Chondrocyte (in vitro differentiated cells): ENCODE data around the gene DOK4. TPM values are rescaled to one million over a fixed set of nuclear protein-coding genes. Genes with fewer than 3 reads are reported as not detected.
"Not testable (repeated sequence)": the region's sequence is repeated elsewhere in the genome, so short reads cannot be mapped to it uniquely, and the experiment has no call there.

Experiments used
- DNase-seq: peaks from one replicate; pipeline ENCODE4 v3.0.0; 2021; ENCODE audit warnings: mixed read lengths, low spot score
- H3K27ac Mint-ChIP-seq: one replicate; pipeline ENCODE4 v1.8.0; 2021; ENCODE audit warnings: mild to moderate bottlenecking, moderate library complexity, mixed read lengths; ENCODE audit not compliant: unreplicated experiment
- H3K27me3 Mint-ChIP-seq: 2 replicates; pipeline ENCODE4 v1.8.0; 2021; ENCODE audit warnings: low read depth, mixed read lengths
- H3K36me3 Mint-ChIP-seq: 2 replicates; pipeline ENCODE4 v1.8.0; 2021; ENCODE audit warnings: low read depth, mixed read lengths
- H3K4me1 Mint-ChIP-seq: 2 replicates; pipeline ENCODE4 v1.8.0; 2021; ENCODE audit warnings: low read depth, mild to moderate bottlenecking, mixed read lengths
- H3K4me3 Mint-ChIP-seq: one replicate; pipeline ENCODE4 v1.8.0; 2021; ENCODE audit warnings: mild to moderate bottlenecking, moderate library complexity, mixed read lengths; ENCODE audit not compliant: unreplicated experiment
- H3K9me3 Mint-ChIP-seq: 2 replicates; pipeline ENCODE4 v1.8.0; 2021; ENCODE audit warnings: low read depth, mixed read lengths
- total RNA-seq: library from RNA; stranded (reverse); gene quantifications from 3 replicates; pipeline ENCODE4 v1.2.1, GENCODE V29; 2021
- TF ChIP-seq, protein P1 (sequence below): fragments of 200-600 bp; sonication (generic); IDR thresholded peaks from 2 replicates; pipeline ENCODE4 v1.5.0; 2021; ENCODE audit warnings: antibody characterized with exemption, mild to moderate bottlenecking, moderate library complexity

DOK4 gene
- total RNA-seq, 1 donor from 2014 or later, result 26.4 TPM

DNA sequence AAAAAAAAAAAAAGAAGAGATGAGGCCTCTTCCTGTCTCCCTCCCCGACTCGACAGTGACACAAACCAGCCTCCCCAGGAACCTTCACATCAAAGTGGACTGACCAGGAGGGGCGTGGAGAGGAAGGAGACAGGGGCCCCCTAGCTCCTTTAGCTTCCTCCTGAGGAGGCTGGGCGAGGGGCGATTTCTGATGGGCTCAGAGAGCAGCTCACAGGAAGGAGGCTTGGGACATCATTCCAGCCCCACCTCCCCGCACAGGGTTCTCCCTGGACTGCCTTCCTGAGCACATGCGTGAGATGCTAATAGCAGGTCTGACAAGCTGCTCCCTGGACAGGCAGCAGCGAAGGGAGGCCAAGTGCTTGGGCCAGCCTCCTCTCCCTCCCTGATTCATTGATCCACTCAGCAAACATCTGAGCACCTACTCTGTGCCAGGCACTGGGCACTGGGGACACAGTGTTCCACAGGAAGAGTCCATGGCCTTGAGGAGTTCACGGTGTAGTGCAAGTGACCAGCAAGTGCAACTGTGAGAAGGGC lies 14.4 kb upstream of the DOK4 start:
- no peak overlapping the region for H3K4me3 Mint-ChIP-seq
- TF ChIP-seq, protein P1, sequence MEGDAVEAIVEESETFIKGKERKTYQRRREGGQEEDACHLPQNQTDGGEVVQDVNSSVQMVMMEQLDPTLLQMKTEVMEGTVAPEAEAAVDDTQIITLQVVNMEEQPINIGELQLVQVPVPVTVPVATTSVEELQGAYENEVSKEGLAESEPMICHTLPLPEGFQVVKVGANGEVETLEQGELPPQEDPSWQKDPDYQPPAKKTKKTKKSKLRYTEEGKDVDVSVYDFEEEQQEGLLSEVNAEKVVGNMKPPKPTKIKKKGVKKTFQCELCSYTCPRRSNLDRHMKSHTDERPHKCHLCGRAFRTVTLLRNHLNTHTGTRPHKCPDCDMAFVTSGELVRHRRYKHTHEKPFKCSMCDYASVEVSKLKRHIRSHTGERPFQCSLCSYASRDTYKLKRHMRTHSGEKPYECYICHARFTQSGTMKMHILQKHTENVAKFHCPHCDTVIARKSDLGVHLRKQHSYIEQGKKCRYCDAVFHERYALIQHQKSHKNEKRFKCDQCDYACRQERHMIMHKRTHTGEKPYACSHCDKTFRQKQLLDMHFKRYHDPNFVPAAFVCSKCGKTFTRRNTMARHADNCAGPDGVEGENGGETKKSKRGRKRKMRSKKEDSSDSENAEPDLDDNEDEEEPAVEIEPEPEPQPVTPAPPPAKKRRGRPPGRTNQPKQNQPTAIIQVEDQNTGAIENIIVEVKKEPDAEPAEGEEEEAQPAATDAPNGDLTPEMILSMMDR, result no peak
- no peak overlapping the region for H3K27ac Mint-ChIP-seq
- no peaks in the 10 kb centered on the region for H3K36me3 Mint-ChIP-seq
- no peaks in the 10 kb centered on the region for H3K4me1 Mint-ChIP-seq
- H3K27me3 Mint-ChIP-seq, result peaks cover 2% of the 10 kb centered on the region
- no peak for DNase-seq
- H3K9me3 Mint-ChIP-seq, result no peaks in the 10 kb centered on the region

DNA sequence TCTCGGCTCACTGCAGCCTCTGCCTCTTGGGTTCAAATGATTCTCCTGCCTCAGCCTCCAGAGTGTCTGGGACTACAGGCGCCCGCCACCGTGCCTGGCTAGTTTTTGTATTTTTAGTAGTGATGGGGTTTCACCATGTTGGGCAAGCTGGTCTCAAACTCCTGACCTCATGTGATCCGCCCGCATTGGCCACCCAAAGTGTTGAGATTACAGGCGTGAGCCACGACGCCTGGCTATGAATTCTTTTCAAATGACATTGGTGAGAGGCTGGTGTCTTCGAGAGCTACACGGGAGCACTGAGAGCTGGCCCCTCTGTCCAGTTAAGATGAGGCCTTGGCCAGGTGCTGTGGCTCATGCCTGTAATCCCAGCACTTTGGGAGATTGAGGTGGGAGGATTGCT lies 13.6 kb upstream of the DOK4 start:
- not testable (repeated sequence) for DNase-seq, H3K4me1 Mint-ChIP-seq, H3K9me3 Mint-ChIP-seq, H3K4me3 Mint-ChIP-seq, H3K27ac Mint-ChIP-seq, H3K36me3 Mint-ChIP-seq, H3K27me3 Mint-ChIP-seq

DNA sequence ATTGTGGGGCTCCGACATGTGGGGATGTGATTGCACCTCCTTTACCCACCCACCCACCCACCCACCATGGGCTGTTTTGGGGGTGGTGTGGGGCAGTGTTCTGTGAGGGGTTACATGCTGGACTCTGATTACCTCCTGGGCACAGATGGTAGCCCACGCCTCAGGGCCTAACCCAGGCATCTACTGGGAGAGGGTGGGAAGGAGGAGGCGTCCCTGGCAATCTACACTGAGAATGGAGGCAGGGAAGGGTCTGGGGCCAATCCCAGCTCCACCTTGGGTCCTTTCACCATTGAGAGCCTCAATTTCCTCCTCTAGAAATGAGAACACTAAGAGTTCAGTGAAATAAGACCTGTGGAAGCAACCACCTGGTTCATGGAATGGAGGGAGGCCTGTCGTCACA lies 11.7 kb upstream of the DOK4 start:
- TF ChIP-seq, protein P1, result no peak
- H3K4me3 Mint-ChIP-seq, result no peak overlapping the region
- H3K27me3 Mint-ChIP-seq, result peaks cover 5% of the 10 kb centered on the region
- no peaks in the 10 kb centered on the region for H3K36me3 Mint-ChIP-seq
- no peak overlapping the region for H3K27ac Mint-ChIP-seq
- no peaks in the 10 kb centered on the region for H3K9me3 Mint-ChIP-seq
- no peaks in the 10 kb centered on the region for H3K4me1 Mint-ChIP-seq
- DNase-seq, result peak; percentile 24

DNA sequence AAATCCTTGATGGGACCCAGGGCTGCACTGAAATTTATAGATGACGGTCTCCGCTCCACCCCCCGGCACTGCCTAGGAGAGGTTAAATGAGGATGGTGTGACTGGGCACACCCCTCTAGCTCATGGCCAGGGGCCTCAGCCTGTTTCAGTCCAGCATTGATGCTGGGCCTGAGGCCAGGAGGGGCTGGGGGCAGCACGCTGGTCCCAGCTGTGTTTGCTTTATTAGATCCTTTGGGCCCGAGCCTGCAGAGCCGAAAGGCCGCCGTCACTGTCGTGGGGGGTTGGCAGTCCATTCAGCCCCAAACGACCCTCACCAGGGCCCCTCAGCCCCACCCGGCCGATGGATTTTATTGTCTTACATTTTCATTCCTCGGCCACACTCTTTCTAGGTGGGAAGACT lies 10.8 kb upstream of the DOK4 start:
- H3K9me3 Mint-ChIP-seq, result no peaks in the 10 kb centered on the region
- no peak overlapping the region for H3K4me3 Mint-ChIP-seq
- H3K27ac Mint-ChIP-seq, result no peak overlapping the region
- no peaks in the 10 kb centered on the region for H3K4me1 Mint-ChIP-seq
- no peaks in the 10 kb centered on the region for H3K36me3 Mint-ChIP-seq
- peak; percentile 53 for DNase-seq
- peaks cover 4% of the 10 kb centered on the region for H3K27me3 Mint-ChIP-seq
- TF ChIP-seq, protein P1, result no peak

DNA sequence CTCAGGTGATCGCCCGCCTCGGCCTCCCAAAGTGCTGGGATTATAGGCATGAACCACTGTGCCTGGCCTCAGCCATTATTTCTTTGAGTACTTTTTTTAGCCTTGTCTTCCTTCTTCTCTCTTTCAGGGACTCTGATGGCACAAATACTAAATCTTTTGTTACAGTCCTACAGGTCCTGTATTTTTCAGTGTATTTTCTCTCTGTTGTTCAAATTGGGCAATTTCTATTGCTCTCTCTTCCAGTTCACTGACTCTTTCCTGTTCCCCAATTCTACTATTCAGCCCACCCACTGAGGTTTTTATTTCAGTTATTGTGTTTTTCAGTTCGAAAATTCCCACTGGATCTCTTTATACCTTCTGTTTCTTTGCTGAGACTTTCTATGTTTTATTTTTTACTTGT lies 7.5 kb upstream of the DOK4 start:
- TF ChIP-seq, protein P1, result no peak
- no peaks in the 10 kb centered on the region for H3K9me3 Mint-ChIP-seq
- no peak for DNase-seq

DNA sequence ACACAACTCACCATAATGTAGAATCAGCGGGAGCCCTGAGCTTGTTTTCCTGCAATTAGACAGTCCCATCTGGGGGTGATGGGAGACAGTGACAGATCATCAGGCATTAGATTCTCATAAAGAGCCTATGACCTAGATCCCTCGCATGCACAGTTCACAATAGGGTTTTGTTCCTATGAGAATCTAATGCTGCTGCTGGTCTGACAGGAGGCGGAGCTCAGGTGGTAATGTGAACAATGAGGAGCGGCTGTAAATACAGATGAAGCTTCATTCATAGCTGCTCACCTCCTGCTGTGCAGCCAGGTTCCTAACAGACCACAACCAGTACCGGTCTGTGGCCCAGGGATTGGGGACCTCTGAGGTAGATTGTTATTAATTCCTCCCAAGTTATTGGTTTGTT lies 2.9 kb upstream of the DOK4 start:
- no peak overlapping the region for H3K27ac Mint-ChIP-seq
- DNase-seq, result no peak
- H3K4me3 Mint-ChIP-seq, result no peak overlapping the region
- H3K4me1 Mint-ChIP-seq, result peaks cover 25% of the 10 kb centered on the region
- TF ChIP-seq, protein P1, result no peak
- H3K9me3 Mint-ChIP-seq, result no peaks in the 10 kb centered on the region
- no peaks in the 10 kb centered on the region for H3K36me3 Mint-ChIP-seq
- H3K27me3 Mint-ChIP-seq, result peaks cover 7% of the 10 kb centered on the region

More for the DNA sequence above, 7.5 kb upstream of the DOK4 start:
- Mint-ChIP-seq H3K27ac (no peak overlapping the region), H3K36me3 (no peaks in the 10 kb centered on the region), H3K27me3 (peaks cover 10% of the 10 kb centered on the region), H3K4me3 (no peak overlapping the region), H3K4me1 (no peaks in the 10 kb centered on the region)
